ENCODE results near the gene TMEM121B.
A peak's percentile ranks its signal among the peaks of the same experiment; 100 is the strongest.

Gene TMEM121B

GRCh38 chr22:17109976-17110375 lies 11.2 kb downstream of the TMEM121B start:
- DNase-seq (ENCODE audit: low spot score), result no peak

GRCh38 chr22:17109113-17109865 lies 11.9 kb downstream of the TMEM121B start:
- DNase-seq (ENCODE audit: low spot score), result no peak

GRCh38 chr22:17108256-17109112 lies 12.7 kb downstream of the TMEM121B start:
- no peak for DNase-seq (ENCODE audit: low spot score)

- no peak for DNase-seq (ENCODE audit: low spot score)
These were observed 13.7 kb downstream of the TMEM121B start for GRCh38 chr22:17107547-17107810.

- no peak for DNase-seq (ENCODE audit: low spot score)
These were observed 14.2 kb downstream of the TMEM121B start for GRCh38 chr22:17106785-17107546.

GRCh38 chr22:17106161-17106784 lies 14.9 kb downstream of the TMEM121B start:
- no peak for DNase-seq (ENCODE audit: low spot score)

GRCh38 chr22:17105143-17106129 lies 15.7 kb downstream of the TMEM121B start:
- DNase-seq (ENCODE audit: low spot score), result no peak

GRCh38 chr22:17104336-17104935 lies 16.7 kb downstream of the TMEM121B start:
- no peak for DNase-seq (ENCODE audit: low spot score)

GRCh38 chr22:17103351-17103750 lies 17.8 kb downstream of the TMEM121B start:
- no peak for DNase-seq (ENCODE audit: low spot score)

GRCh38 chr22:17102297-17102667 lies 18.9 kb downstream of the TMEM121B start:
- no peak for DNase-seq (ENCODE audit: low spot score)

GRCh38 chr22:17101475-17102296 lies 19.5 kb downstream of the TMEM121B start:
- DNase-seq (ENCODE audit: low spot score), result no peak

GRCh38 chr22:17100621-17101020 lies 20.5 kb downstream of the TMEM121B start:
- DNase-seq (ENCODE audit: low spot score), result no peak

- no peak for DNase-seq (ENCODE audit: low spot score)
These were observed 22.8 kb downstream of the TMEM121B start for GRCh38 chr22:17098379-17098819.

GRCh38 chr22:17097701-17098100 lies 23.5 kb downstream of the TMEM121B start:
- DNase-seq (ENCODE audit: low spot score), result peak; percentile 2

GRCh38 chr22:17097062-17097461 lies 24.1 kb downstream of the TMEM121B start:
- peak; percentile 2 for DNase-seq (ENCODE audit: low spot score)

- no peak for DNase-seq (ENCODE audit: low spot score)
These were observed 25.1 kb downstream of the TMEM121B start for GRCh38 chr22:17096071-17096470.

GRCh38 chr22:17095538-17095937 lies 25.6 kb downstream of the TMEM121B start:
- DNase-seq (ENCODE audit: low spot score), result peak; percentile 12

- DNase-seq (ENCODE audit: low spot score), result no peak
These were observed 28.1 kb downstream of the TMEM121B start for GRCh38 chr22:17093081-17093480.

- DNase-seq (ENCODE audit: low spot score), result no peak
These were observed 29.3 kb downstream of the TMEM121B start for GRCh38 chr22:17091851-17092250.

- no peak for DNase-seq (ENCODE audit: low spot score)
These were observed 30.6 kb downstream of the TMEM121B start for GRCh38 chr22:17090550-17090949.

All from GM03348 (cell line).